ENCODE measurements around the gene SMC6. TPM values are rescaled to one million over a fixed set of nuclear protein-coding genes. Genes with fewer than 3 reads are reported as not detected.

SMC6 gene
- total and polyA plus RNA-seq, 10 of the 15 experiments (the other 5 are each of a cell fraction or from before 2014, with no cell fraction given): 12.8 to 63.8 (median 38.8) TPM

DNA sequence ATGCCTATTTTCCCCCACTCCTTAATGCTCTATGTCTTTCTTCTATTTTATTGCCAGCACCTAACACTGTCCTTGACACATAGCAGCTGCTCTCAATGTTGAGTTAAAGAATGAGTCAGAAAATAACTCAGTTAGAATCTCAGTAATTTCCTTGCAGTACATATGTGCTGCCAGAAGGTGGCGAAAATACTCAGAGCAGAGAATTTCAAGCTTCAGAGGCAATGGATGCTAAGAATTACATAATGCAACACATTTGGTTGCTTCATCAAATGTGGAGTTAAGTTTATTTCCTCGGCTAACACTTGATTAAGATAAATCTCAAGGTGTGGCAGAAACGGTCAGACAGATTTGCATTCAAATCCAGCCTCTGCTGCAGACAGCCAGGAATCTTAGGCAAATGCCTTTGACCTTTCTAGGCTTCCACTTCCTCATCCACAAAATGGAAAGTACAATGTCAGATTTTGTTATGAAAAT, 107.5 kb downstream of the SMC6 start:
- in situ Hi-C loops (cut with MboI): no loop called here
- H3K4me1 ChIP-seq (ENCODE audit: control insufficient read depth, insufficient read depth, low read length): peaks cover 3% of the 10 kb centered on the region
- no peaks in the 10 kb centered on the region for H3K27me3 ChIP-seq (replicated peaks in 1 of 2; ENCODE audit: control insufficient read depth in 2 of 2, insufficient read depth in 2 of 2, low read length in 1 of 2)
- no peaks in the 10 kb centered on the region for H4K20me1 ChIP-seq (ENCODE audit: control insufficient read depth, insufficient read depth)
- peak; percentile 45 for DNase-seq (ENCODE audit: low read depth, low spot score)
- SMC1A ChIA-PET (ENCODE audit: uncharacterized antibody, unreplicated experiment): interaction anchor here (0.7 to 6.7 kb wide), 20 partner anchors 10 to 534 kb away, joined by 3 to 165 read pairs (median 4); no protein-coding TSS in a partner anchor
- POLR2A ChIA-PET: no interaction called here
- FAIRE-seq: peak; percentile 93
- WGBS (ENCODE audit: insufficient coverage, insufficient replicate concordance, low lambda C conversion rate, missing lambda C conversion rate): 2% methylated on average over 3 of the region's 3 CpGs
- peak overlapping the region; percentile 63 for H3K4me2 ChIP-seq (ENCODE audit: control insufficient read depth, insufficient read depth)
- no peaks in the 10 kb centered on the region for H3K36me3 ChIP-seq (ENCODE audit: control insufficient read depth in 2 of 2, insufficient read depth in 2 of 2, low read length in 1 of 2)
- no peak overlapping the region for H3K27ac ChIP-seq (ENCODE audit: control insufficient read depth, insufficient read depth)
- no peak overlapping the region for H3K4me3 ChIP-seq
- no peaks in the 10 kb centered on the region for H3K79me2 ChIP-seq (ENCODE audit: control insufficient read depth, insufficient read depth, low read length)
- intact Hi-C loops (cut with micrococcal nuclease; ENCODE audit: unreplicated experiment): loop anchor here (1.0 to 2.0 kb wide), 3 partner anchors 12 to 127 kb away; partner anchors contain the start of gene RAD51AP2
- ATAC-seq: peak; percentile 88
- no peaks in the 10 kb centered on the region for H3K9me3 ChIP-seq (replicated peaks; ENCODE audit: control insufficient read depth, insufficient read depth, low read length)
- CTCF ChIA-PET: interaction anchor here (0.6 to 24.9 kb wide), 34 partner anchors 10 to 526 kb away, joined by 3 to 604 read pairs (median 4); partner anchors contain the start of gene RAD51AP2
- RAD21 ChIA-PET (ENCODE audit: unreplicated experiment): interaction anchor here (0.7 to 7.1 kb wide), 13 partner anchors 10 to 504 kb away, joined by 3 to 138 read pairs (median 4); no protein-coding TSS in a partner anchor
- H3K9ac ChIP-seq (ENCODE audit: control insufficient read depth, insufficient read depth, low read length): no peak overlapping the region
- BruUV-seq (replicated peaks): no TSS peak
- peak overlapping the region; percentile 81 for H2AFZ ChIP-seq (ENCODE audit: control insufficient read depth, low read depth, low read length)
- TF ChIP-seq EGR1 (IDR thresholded peaks at IDR 0.05; ENCODE audit: borderline replicate concordance in 1 of 2, low read depth in 2 of 2, low read length in 2 of 2) (no peak), TCF3 (IDR thresholded peaks at IDR 0.05; ENCODE audit: borderline replicate concordance, insufficient read depth, low read depth, low read length) (peak; percentile 49; the same call in 1 of the 2 replicates), ZNF207 (IDR thresholded peaks at IDR 0.05; ENCODE audit: borderline replicate concordance) (no peak), ZNF24 (IDR thresholded peaks at IDR 0.05) (no peak), ATF7 (IDR thresholded peaks at IDR 0.05; ENCODE audit: low read depth) (peak; percentile 56), POLR2AphosphoS2 (IDR thresholded peaks at IDR 0.05; ENCODE audit: low read depth, low read length) (no peak), CBX3 (IDR thresholded peaks at IDR 0.05; ENCODE audit: borderline replicate concordance, low read depth) (no peak), FOXM1 (IDR thresholded peaks at IDR 0.05; ENCODE audit: low read depth, low read length) (no peak), MTA3 (IDR thresholded peaks at IDR 0.05; ENCODE audit: borderline replicate concordance, low read length) (no peak), CBFB (IDR thresholded peaks at IDR 0.05; ENCODE audit: low read depth) (no peak), LARP7 (IDR thresholded peaks at IDR 0.05) (no peak), BRCA1 (IDR thresholded peaks at IDR 0.05; ENCODE audit: low read depth, low read length) (no peak)
- TF ChIP-seq, protein P1, sequence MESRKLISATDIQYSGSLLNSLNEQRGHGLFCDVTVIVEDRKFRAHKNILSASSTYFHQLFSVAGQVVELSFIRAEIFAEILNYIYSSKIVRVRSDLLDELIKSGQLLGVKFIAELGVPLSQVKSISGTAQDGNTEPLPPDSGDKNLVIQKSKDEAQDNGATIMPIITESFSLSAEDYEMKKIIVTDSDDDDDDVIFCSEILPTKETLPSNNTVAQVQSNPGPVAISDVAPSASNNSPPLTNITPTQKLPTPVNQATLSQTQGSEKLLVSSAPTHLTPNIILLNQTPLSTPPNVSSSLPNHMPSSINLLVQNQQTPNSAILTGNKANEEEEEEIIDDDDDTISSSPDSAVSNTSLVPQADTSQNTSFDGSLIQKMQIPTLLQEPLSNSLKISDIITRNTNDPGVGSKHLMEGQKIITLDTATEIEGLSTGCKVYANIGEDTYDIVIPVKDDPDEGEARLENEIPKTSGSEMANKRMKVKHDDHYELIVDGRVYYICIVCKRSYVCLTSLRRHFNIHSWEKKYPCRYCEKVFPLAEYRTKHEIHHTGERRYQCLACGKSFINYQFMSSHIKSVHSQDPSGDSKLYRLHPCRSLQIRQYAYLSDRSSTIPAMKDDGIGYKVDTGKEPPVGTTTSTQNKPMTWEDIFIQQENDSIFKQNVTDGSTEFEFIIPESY (IDR thresholded peaks at IDR 0.05): no peak
- TF ChIP-seq, protein P2, sequence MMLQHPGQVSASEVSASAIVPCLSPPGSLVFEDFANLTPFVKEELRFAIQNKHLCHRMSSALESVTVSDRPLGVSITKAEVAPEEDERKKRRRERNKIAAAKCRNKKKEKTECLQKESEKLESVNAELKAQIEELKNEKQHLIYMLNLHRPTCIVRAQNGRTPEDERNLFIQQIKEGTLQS (IDR thresholded peaks at IDR 0.05; ENCODE audit: borderline replicate concordance, extremely low read depth, low read depth, low read length): no peak
- TF ChIP-seq, protein P3, sequence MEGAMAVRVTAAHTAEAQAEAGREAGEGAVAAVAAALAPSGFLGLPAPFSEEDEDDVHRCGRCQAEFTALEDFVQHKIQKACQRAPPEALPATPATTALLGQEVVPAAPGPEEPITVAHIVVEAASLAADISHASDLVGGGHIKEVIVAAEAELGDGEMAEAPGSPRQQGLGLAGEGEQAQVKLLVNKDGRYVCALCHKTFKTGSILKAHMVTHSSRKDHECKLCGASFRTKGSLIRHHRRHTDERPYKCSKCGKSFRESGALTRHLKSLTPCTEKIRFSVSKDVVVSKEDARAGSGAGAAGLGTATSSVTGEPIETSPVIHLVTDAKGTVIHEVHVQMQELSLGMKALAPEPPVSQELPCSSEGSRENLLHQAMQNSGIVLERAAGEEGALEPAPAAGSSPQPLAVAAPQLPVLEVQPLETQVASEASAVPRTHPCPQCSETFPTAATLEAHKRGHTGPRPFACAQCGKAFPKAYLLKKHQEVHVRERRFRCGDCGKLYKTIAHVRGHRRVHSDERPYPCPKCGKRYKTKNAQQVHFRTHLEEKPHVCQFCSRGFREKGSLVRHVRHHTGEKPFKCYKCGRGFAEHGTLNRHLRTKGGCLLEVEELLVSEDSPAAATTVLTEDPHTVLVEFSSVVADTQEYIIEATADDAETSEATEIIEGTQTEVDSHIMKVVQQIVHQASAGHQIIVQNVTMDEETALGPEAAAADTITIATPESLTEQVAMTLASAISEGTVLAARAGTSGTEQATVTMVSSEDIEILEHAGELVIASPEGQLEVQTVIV (IDR thresholded peaks at IDR 0.05; ENCODE audit: borderline replicate concordance, partially characterized antibody): no peak
- TF ChIP-seq, protein P4, sequence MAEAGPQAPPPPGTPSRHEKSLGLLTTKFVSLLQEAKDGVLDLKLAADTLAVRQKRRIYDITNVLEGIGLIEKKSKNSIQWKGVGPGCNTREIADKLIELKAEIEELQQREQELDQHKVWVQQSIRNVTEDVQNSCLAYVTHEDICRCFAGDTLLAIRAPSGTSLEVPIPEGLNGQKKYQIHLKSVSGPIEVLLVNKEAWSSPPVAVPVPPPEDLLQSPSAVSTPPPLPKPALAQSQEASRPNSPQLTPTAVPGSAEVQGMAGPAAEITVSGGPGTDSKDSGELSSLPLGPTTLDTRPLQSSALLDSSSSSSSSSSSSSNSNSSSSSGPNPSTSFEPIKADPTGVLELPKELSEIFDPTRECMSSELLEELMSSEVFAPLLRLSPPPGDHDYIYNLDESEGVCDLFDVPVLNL (IDR thresholded peaks at IDR 0.05; ENCODE audit: low read depth, low read length): no peak
- TF ChIP-seq, protein P5, sequence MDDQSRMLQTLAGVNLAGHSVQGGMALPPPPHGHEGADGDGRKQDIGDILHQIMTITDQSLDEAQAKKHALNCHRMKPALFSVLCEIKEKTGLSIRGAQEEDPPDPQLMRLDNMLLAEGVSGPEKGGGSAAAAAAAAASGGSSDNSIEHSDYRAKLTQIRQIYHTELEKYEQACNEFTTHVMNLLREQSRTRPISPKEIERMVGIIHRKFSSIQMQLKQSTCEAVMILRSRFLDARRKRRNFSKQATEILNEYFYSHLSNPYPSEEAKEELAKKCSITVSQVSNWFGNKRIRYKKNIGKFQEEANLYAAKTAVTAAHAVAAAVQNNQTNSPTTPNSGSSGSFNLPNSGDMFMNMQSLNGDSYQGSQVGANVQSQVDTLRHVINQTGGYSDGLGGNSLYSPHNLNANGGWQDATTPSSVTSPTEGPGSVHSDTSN (IDR thresholded peaks at IDR 0.05; ENCODE audit: insufficient replicate concordance, low read depth, low read length): peak; percentile 55
